K562 (cell line): ENCODE measurements around the gene ATXN3. TPM values are rescaled to one million over a fixed set of nuclear protein-coding genes. Genes with fewer than 3 reads are reported as not detected.

Experiments
- CTBP1 ChIP-seq: fragments of 450-650 bp; IDR thresholded peaks from 2 replicates; pipeline ENCODE4 v1.6.1; 2016; ENCODE audit warnings: borderline replicate concordance
- ESRRA ChIP-seq: fragments of 450-650 bp; IDR thresholded peaks from 2 replicates; pipeline ENCODE4 v1.6.1; 2014; ENCODE audit warnings: low read depth, mild to moderate bottlenecking, moderate library complexity, borderline replicate concordance
- JUN ChIP-seq, 2 experiments: sonication (generic) in 1 of 2; formaldehyde crosslinking in 1 of 2; IDR thresholded peaks; 2 replicates each; pipeline versions ENCODE4 v1.6.1 to v1.8.0; 2012 to 2022; ENCODE audit warnings: borderline replicate concordance in 2 of 2, mild to moderate bottlenecking in 2 of 2, improper control_type of control experiment in 1 of 2, low read depth in 1 of 2, low read length in 1 of 2, missing genetic modification reagents in 1 of 2
- MAFG ChIP-seq: fragments of 450-650 bp; conservative IDR thresholded peaks from 2 replicates; pipeline ENCODE4 v1.6.1; 2016; ENCODE audit warnings: missing genetic modification characterization, missing compliant biosample characterization
- NEUROD1 ChIP-seq: fragments of 150-350 bp; IDR thresholded peaks from 2 replicates; pipeline ENCODE4 v1.6.1; 2014; ENCODE audit warnings: borderline replicate concordance, low read length, low read depth; ENCODE audit not compliant: partially characterized antibody
- POLR2A ChIP-seq: fragments of 450-650 bp; conservative IDR thresholded peaks from 2 replicates; pipeline ENCODE4 v1.6.1; 2016
- TAF1 ChIP-seq: IDR thresholded peaks from 2 replicates; pipeline ENCODE4 v1.6.1; 2011; ENCODE audit warnings: mild to moderate bottlenecking, low read length, moderate library complexity; ENCODE audit not compliant: insufficient read depth, control insufficient read depth, severe bottlenecking; ENCODE audit errors: extremely low read depth
- TAF9B ChIP-seq: fragments of 450-650 bp; IDR thresholded peaks from 2 replicates; pipeline ENCODE4 v1.6.1; 2018; ENCODE audit warnings: mild to moderate bottlenecking; ENCODE audit not compliant: partially characterized antibody
- ZBTB11 ChIP-seq, 3 experiments: fragments of 200-800 bp in 1 of 3; fragments of 250-450 bp in 1 of 3; fragments of 450-650 bp in 1 of 3; sonication (Bioruptor Pico) in 1 of 3; sonication (Bioruptor generic) in 1 of 3; formaldehyde crosslinking in 1 of 3; IDR thresholded peaks; 2 replicates each; pipeline versions ENCODE4 v1.6.1 to v1.8.0; 2016 to 2022; ENCODE audit warnings: mild to moderate bottlenecking in 2 of 3, missing genetic modification characterization in 2 of 3, missing compliant biosample characterization in 1 of 3, moderate library complexity in 1 of 3
- ZBTB7A ChIP-seq: IDR thresholded peaks from 2 replicates; pipeline ENCODE4 v1.6.1; 2011; ENCODE audit warnings: low read depth, mild to moderate bottlenecking, low read length, moderate library complexity, borderline replicate concordance; ENCODE audit not compliant: control insufficient read depth
- ZFX ChIP-seq: sonication (generic); formaldehyde crosslinking; IDR thresholded peaks from 2 replicates; pipeline ENCODE4 v1.8.0; 2022; ENCODE audit warnings: mild to moderate bottlenecking, missing genetic modification reagents, moderate library complexity
- ZNF347 ChIP-seq: fragments of 450-650 bp; formaldehyde crosslinking; IDR thresholded peaks from 2 replicates; pipeline ENCODE4 v1.4.0; 2020; ENCODE audit warnings: low read depth, mild to moderate bottlenecking, moderate library complexity
- polyA plus RNA-seq, 8 experiments: library from polyadenylated mRNA; depleted of rRNA in 4 of 8; stranded (reverse) in 5 of 8; unstranded in 3 of 8; fragments of >200 nt; fragmentation: Nextera tagmentation in 2 of 8; fragmentation: Illumina TruSeq in 1 of 8; extraction: Ambion mirVana in 2 of 8; extraction: Trizol in 1 of 8; gene quantifications; 2 replicates each; pipeline versions ENCODE4 v1.2.1 to v1.2.3, GENCODE V29; 2011 to 2014; ENCODE audit warnings: inconsistent platforms in 1 of 8, missing spikeins in 1 of 8
- total RNA-seq, 7 experiments: library from RNA; depleted of rRNA in 6 of 7; stranded (reverse); fragments of >200 nt in 6 of 7; fragmentation: Illumina TruSeq in 2 of 7; extraction: Trizol in 2 of 7; gene quantifications; 2 replicates each; pipeline versions ENCODE4 v1.2.1 to v1.2.3, GENCODE V29; 2011 to 2021; ENCODE audit warnings: low replicate concordance in 1 of 7
- TF ChIP-seq, protein P1 (sequence below), 2 experiments: fragments of 200-800 bp in 1 of 2; sonication (Bioruptor generic) in 1 of 2; sonication (generic) in 1 of 2; formaldehyde crosslinking in 1 of 2; IDR thresholded peaks in 1 of 2; conservative IDR thresholded peaks in 1 of 2; 2 replicates each; pipeline versions ENCODE4 v1.5.0 to v1.6.1; 2016 to 2020; ENCODE audit warnings: missing compliant biosample characterization in 1 of 2, missing genetic modification characterization in 1 of 2, missing genetic modification reagents in 1 of 2
- TF ChIP-seq, protein P2 (sequence below): fragments of 450-650 bp; IDR thresholded peaks from 2 replicates; pipeline ENCODE4 v1.6.1; 2014; ENCODE audit warnings: low read depth, mild to moderate bottlenecking, moderate library complexity, borderline replicate concordance
- TF ChIP-seq, protein P3 (sequence below), 2 experiments: fragments of 450-650 bp; conservative IDR thresholded peaks; 2 replicates each; pipeline ENCODE4 v1.6.1; 2017; ENCODE audit warnings: mild to moderate bottlenecking in 2 of 2, moderate library complexity in 2 of 2

The ATXN3 gene
- total and polyA plus RNA-seq, 9 of the 15 experiments (the other 6 are each of a cell fraction or from before 2014, with no cell fraction given): 11.3 to 25.0 (median 14.6) TPM

DNA sequence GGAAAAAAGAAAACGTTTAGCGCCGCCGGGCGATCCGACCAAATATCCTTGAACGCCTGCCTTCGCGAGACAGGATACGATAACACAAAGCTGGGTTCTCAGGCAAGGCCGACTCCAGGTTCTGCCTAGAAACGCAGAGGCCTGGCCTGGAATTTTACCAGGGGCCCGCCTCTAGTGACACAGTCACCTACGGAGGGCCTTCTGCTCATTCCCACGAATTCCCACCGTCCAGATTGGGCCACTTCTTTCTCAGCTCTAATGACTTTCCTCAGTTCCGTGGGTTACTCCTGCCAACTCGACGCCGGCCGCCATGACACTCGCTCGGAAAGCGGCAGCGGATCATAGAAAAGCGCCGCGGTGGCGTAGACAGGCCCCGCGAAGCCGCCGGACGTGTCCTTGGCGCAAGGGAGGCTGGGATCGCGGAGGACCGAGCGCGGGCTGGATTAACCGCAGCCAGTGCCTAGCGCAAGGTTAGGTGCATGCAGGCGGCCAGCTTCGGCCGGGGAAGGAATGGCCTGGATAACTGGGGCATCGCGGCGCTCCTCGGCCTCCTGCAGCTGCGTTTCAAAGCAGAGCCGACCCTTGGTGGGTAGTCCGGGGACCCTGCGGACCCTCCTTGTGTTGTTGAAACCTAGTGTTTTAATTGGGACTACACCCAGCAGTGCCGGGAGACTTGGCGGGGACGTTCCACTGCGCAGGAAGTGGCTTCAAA lies 66.5 kb downstream of the ATXN3 start, which contains the start of gene TRIP11 (continued):
- TF ChIP-seq MAFG (tag): no peak
- TF ChIP-seq, protein P1, sequence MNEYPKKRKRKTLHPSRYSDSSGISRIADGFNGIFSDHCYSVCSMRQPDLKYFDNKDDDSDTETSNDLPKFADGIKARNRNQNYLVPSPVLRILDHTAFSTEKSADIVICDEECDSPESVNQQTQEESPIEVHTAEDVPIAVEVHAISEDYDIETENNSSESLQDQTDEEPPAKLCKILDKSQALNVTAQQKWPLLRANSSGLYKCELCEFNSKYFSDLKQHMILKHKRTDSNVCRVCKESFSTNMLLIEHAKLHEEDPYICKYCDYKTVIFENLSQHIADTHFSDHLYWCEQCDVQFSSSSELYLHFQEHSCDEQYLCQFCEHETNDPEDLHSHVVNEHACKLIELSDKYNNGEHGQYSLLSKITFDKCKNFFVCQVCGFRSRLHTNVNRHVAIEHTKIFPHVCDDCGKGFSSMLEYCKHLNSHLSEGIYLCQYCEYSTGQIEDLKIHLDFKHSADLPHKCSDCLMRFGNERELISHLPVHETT (CRISPR knock-in tag; conservative IDR thresholded peaks at IDR 0.05 in 1 of 2, IDR thresholded peaks at IDR 0.05 in 1 of 2): peak in 1 of 2 experiments; percentile 83; a peak in 2 of 4 replicates
- TF ChIP-seq, protein P2, sequence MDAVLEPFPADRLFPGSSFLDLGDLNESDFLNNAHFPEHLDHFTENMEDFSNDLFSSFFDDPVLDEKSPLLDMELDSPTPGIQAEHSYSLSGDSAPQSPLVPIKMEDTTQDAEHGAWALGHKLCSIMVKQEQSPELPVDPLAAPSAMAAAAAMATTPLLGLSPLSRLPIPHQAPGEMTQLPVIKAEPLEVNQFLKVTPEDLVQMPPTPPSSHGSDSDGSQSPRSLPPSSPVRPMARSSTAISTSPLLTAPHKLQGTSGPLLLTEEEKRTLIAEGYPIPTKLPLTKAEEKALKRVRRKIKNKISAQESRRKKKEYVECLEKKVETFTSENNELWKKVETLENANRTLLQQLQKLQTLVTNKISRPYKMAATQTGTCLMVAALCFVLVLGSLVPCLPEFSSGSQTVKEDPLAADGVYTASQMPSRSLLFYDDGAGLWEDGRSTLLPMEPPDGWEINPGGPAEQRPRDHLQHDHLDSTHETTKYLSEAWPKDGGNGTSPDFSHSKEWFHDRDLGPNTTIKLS: peak; percentile 98
- peak; percentile 92 for TF ChIP-seq TAF9B
- 0 out of 2 replicates have a peak, but pooled peaks have one; percentile 9 for TF ChIP-seq CTBP1
- no peak for TF ChIP-seq ZNF347 (CRISPR knock-in tag)
- TF ChIP-seq NEUROD1: no peak
- TF ChIP-seq, protein P3, sequence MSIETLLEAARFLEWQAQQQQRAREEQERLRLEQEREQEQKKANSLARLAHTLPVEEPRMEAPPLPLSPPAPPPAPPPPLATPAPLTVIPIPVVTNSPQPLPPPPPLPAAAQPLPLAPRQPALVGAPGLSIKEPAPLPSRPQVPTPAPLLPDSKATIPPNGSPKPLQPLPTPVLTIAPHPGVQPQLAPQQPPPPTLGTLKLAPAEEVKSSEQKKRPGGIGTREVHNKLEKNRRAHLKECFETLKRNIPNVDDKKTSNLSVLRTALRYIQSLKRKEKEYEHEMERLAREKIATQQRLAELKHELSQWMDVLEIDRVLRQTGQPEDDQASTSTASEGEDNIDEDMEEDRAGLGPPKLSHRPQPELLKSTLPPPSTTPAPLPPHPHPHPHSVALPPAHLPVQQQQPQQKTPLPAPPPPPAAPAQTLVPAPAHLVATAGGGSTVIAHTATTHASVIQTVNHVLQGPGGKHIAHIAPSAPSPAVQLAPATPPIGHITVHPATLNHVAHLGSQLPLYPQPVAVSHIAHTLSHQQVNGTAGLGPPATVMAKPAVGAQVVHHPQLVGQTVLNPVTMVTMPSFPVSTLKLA (conservative IDR thresholded peaks at IDR 0.05): peak; percentile 37 to 75; a peak in 3 of 4 replicates
- no peak for TF ChIP-seq ZBTB7A
- peak in 1 of 3 experiments; percentile 46; a peak in 1 of 6 replicates for TF ChIP-seq ZBTB11 (CRISPR knock-in tag; IDR thresholded peaks at IDR 0.05)
- TF ChIP-seq ESRRA: peak; percentile 95
- TF ChIP-seq TAF1: peak; percentile 91
- peak; percentile 97 for TF ChIP-seq POLR2A
- TF ChIP-seq JUN (IDR thresholded peaks at IDR 0.05; ENCODE audit: borderline replicate concordance, low read depth, low read length): peak; percentile 16; the same call in 1 of the 2 replicates
- TF ChIP-seq JUN (CRISPR knock-in tag; IDR thresholded peaks at IDR 0.05; ENCODE audit: borderline replicate concordance): no peak
- peak; percentile 99 for TF ChIP-seq ZFX (CRISPR knock-in tag)
